ENCODE measurements around the gene MYH7. TPM values are rescaled to one million over a fixed set of nuclear protein-coding genes. Genes with fewer than 3 reads are reported as not detected.

MYH7 gene
- total RNA-seq, 1 donor from 2014 or later, result 0.41 TPM

DNA sequence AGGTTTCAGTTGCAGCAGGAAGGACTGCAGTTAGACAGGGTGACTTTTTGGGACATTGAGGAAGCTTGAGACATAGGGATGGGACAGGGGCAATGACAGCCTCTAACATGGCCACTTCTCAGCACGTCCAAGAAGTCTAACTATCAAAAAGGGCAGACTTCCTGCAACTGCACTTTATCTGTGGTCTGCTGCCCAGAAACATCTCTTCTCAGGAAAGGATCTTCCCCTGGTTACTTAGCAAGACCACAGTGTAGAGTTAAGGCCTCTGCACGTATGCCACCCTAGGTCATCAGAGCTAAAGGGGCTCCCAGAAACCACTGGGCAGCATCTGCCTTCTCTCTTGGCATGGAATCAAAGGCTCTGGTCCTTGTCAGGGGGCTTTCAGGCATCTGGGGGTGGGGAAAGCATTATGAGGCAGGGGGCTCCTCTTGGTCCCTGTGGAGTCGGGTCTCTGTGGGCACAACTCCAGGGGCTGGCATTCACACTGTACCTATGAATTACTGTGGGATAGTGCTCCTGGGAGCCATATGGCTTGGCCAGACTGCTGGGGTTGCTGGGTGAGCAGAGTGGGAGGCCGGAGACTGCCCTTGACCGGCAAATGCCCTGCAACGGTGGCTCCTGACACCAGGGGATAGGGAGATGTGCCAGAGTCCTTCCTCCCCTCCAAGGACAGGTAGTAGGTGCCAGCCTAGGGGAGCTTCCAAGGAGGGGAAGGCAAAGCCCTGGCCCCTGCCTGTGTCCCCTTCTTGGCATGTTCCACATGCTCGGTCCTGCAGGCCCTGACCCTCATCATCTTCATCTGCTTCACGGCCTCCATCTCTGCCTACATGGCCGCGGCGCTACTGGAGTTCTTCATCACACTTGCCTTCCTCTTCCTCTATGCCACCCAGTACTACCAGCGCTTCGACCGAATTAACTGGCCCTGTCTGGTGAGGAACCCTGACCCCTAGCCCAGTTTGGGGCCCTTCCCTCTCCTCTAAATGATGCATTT lies 57.6 kb downstream of the MYH7 start:
- FAIRE-seq, result no peak
- no peak for DNase-seq (ENCODE audit: low spot score in 2 of 2)

DNA sequence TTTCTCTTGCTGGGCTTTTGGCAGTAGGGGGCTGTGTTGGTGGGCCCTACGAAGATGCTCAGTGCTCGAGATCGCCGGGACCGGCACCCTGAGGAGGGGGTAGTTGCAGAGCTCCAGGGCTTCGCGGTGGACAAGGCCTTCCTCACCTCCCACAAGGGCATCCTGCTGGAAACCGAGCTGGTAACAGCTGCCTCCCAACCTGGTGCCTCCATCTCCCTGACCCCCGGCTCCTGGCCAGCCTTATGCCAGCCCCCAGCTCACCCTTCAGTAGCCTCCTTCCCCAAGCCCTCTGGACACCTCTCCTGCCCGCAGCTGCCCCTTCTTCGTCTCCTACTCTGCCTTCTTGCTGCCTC lies 58.3 kb downstream of the MYH7 start:
- DNase-seq (ENCODE audit: low spot score in 2 of 2) (no peak), FAIRE-seq (no peak)

DNA sequence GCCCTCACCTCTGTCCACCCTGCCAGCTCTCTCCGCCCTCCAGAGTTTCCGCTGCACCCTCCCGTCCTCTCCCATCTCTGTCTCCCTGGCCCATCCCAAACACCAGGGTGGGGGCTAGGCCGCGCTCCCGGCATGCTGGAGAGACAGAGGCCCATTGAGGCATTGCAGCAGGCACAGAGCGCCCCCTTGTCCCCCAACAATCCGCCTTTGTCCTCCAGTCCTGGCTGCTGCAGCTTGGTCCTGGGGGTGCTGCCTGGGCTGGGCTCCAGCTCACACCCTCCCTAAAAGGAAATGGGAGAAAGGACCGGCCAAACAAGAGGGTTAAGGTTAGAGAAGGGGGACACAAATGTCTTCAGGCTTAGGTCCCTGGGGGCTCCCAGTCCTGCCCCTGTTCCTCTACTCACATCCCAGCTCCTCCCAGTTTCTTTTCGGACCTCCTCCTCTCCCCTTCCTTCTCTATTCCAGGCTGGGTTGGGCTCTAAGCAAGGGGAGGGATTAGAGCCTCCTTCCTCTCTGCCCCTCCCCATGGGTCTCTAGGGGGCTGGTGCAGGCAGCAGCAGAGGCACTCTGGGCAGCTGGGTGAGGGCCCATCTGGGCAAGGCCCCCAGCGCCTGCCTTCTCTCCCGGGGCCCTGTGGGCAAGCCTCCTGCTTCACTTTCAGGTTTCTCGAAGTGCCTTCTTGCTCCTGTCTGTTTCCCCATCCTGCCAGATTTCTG lies 58.8 kb downstream of the MYH7 start, which contains the start of gene CMTM5:
CMTM5 (plus strand) TSS at position 565 of the 716 bp plus-strand sequence. CDS start 206 bp downstream, outside the sequence.
- peak; percentile 65 to 76 for DNase-seq (ENCODE audit: low spot score in 2 of 2)
- no peak for FAIRE-seq

DNA sequence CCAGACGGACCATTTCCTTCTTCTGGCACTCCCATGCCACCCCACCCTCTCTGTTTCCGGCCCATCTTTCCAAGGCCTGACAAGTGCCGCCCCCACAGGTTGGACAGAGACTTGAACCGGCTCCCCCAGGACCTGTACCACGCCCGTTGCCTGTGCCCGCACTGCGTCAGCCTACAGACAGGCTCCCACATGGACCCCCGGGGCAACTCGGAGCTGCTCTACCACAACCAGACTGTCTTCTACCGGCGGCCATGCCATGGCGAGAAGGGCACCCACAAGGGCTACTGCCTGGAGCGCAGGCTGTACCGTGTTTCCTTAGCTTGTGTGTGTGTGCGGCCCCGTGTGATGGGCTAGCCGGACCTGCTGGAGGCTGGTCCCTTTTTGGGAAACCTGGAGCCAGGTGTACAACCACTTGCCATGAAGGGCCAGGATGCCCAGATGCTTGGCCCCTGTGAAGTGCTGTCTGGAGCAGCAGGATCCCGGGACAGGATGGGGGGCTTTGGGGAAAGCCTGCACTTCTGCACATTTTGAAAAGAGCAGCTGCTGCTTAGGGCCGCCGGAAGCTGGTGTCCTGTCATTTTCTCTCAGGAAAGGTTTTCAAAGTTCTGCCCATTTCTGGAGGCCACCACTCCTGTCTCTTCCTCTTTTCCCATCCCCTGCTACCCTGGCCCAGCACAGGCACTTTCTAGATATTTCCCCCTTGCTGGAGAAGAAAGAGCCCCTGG lies 59.8 kb downstream of the MYH7 start:
- FAIRE-seq (no peak), DNase-seq (ENCODE audit: low spot score in 2 of 2) (no peak)

DNA sequence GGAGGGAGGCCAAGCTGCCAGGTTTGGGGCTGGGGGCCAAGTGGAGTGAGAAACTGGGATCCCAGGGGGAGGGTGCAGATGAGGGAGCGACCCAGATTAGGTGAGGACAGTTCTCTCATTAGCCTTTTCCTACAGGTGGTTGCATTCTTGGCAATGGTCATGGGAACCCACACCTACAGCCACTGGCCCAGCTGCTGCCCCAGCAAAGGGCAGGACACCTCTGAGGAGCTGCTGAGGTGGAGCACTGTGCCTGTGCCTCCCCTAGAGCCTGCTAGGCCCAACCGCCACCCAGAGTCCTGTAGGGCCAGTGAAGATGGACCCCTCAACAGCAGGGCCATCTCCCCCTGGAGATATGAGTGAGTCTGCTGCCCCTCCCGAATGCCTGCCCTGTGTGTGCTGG lies 62.4 kb downstream of the MYH7 start:
- no peak for FAIRE-seq
- no peak for DNase-seq (ENCODE audit: low spot score in 2 of 2)

DNA sequence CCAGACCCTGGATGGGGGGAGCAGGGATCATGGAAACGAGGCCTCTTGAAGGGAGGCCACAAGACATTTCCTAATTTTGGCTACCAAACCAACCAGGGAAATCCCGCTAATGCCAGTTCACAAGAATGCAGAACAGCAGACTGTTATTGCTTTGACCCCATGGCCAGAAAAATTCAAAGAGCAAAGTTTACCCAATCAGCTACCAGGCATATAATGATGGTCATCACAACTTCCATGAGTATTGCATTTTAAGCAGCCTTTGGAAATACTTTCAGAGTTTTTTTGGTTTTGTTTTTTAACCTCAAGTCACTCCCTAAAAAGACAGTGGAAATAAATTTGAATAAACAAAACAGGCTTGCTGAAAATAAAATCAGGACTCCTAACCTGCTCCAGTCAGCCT lies 63.0 kb downstream of the MYH7 start, which contains the start of gene IL25:
IL25 (plus strand) TSS at position 301 of the 400 bp plus-strand sequence.
- DNase-seq (ENCODE audit: low spot score in 2 of 2) (no peak), FAIRE-seq (no peak)

DNA sequence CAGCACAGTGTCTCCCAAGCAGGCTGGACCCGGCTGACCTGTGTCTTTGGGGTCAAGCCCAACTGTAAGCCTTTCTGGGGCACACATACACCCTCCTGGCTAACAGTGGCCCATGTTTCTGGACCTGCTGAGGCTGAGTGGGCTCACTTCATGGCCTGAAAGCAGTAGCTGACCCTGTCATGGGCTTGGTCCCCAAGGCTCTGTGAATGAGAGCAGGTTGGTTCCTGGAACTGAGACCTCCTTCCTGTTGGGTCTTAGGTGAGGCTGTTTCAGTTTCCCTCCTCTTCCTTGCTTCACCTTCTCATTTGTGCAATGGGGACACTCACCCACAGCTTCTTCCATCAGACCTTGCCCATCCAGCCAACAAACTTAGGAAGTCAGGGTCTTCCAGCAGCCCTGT lies 63.6 kb downstream of the MYH7 start:
- FAIRE-seq, result no peak
- no peak for DNase-seq (ENCODE audit: low spot score in 2 of 2)

DNA sequence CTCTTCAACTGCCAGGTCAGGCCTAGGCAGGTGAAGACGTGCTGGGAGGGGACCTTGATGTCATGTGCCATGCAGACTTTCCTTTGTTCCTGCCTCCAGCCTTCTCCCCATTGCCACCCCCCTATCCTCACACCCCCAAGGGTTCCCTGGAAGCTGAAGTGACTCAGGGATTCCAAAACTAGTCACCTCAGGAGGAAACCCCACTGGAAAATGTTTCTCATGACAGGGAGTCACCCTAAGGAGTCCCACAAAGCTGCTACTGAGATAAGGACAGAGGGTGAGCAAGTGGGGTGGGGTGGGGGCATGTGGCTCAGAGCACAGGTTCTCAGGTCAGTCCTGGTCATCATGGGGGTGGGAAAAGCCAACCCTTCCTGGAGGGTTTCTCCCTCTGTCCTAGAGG lies 65.2 kb downstream of the MYH7 start:
- FAIRE-seq (no peak), DNase-seq (ENCODE audit: low spot score in 2 of 2) (no peak)

DNA sequence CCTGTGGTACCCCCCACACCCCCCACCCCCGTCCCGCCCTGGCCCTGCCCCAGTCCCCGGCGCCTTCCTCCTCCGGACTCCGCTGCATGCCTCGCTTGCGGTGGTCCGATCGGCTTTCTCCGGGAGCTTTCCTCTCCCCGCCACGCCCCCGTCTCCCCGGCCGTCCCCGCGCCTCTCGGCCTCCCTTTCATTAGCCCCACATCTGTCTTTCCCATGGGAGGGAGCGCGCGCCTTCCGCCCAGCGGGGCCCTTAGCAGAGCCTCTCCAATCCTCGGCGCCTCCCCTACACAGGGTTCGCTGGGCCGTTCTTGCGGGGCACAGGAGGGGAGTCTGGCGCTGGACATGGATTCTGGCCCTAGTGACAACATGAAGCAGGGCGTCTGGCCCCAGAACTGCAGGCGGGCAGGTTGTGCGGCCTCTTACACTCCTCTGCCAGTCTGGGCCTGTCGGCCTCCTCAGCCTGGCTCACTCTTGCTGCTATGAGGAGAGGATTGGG lies 69.0 kb downstream of the MYH7 start:
- FAIRE-seq (no peak), DNase-seq (ENCODE audit: low spot score in 2 of 2) (peak; percentile 58 to 62)

DNA sequence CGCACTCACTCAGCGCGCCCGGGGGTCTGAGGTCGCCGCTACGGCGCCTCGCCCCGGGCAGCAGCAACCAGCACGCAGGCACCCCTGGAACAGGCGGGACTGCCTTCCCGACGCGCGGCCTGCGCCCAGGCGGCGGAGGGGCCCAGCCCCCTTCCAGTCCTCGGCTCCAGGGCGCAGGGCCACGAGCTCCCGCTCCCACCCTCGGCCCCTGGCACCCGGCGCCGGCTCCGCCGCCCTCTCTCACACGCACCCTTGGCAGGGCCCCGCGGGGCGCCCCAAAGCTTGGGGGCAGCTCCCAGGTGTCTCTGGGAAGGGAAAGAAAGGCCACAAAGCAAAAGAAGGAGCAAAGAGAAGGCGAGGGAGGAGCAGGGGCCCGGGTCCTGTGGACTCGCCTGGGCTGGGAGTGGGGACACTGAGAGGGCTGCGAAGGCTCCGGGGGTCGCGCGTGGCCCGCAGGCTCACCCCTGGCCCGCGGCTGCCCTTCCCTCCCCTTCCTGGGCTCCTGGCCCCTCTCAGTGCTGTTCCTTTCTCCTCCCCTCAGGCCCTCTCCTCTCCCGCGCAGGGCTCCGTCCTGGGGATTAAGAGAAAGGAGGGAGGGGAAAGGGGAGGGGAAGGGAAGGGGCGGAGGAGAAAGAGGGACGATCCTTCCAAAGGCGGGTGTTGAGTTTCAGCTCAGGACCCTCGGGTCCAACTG lies 69.6 kb downstream of the MYH7 start:
- FAIRE-seq, result no peak

DNA sequence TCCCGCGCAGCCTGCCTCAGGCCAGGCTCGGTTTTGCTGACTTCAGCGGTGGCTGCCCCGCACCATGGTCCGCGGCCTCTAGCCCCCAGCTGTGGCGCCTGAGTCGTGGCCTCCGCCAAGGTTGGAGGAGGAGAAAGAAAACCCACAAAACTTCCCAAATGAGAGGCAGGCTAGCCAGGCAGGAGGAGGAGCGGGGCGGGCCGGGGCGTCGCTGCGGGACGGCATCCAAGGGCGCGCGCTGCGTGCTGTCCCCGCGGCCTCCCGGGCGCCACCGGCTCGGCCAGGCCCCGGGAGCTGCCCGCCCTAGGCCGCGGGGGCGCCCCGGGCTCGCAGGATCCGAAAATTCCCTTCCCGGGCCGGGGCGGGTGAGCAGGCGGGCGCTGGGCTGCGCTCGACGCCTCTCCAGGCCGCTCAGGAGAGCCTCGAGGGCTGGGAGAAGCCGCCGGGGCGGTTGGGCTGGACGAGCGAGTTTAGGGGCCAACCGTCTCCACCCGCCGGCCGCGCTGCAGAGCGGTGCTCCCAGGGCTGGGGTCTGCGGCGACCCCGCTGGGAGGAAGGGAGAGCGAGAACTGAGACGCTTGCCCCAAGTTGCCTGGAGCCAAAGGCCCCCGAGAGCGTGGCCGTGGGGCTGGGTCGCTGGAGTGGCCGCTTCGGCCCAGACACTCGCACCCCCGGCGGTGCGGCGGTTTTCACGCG lies 70.3 kb downstream of the MYH7 start, which contains the start of gene EFS:
EFS (minus strand) TSS at position 137 of the 696 bp plus-strand sequence. CDS start 147 bp downstream, outside the sequence.
- DNase-seq (ENCODE audit: low spot score in 2 of 2) (peak; percentile 61 to 74), FAIRE-seq (no peak)

More for the DNA sequence above, 69.6 kb downstream of the MYH7 start:
- peak; percentile 58 to 72 for DNase-seq (ENCODE audit: low spot score in 2 of 2)

DNA sequence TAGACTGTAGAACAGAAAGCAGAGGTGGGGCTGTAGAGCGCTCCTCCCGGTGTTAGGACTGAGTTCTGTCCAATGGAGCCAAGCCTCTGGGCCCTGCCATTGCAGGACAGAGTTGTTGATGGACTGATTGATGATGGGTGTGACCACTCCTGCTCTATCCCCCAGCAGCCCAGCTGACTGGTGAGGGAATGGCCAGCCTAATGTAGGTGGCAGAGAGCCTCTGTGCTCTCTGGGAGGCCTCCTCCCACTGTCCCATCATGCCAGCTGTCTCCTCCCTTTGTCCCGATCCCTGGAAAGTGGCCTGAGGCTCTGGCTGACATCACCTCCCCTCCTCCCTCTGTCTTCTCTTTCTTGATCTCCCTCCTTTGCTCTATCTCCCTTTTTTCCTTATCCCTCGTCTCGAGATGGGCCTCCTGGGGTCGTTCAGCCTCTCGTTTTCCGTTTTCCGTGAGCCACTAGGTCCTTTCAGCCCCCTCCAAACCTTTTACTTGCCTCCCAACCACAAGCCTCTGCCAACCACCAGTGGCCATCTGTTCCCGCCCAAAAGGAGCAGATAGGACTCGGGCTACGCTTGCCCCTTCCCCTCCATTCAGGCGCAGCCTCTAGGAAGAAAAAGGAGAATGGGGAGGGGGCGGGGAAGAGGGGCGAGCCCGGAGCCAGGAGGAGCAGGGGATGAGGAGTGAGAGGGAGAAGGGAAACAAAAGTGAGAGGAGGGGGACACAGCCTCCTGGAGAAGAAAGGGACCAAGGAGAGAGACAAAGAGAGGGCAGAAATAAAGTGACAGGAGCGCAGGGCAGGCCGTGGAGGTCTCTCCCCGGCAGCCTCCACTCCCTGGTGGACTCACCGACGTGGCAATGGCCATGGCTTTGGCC lies 71.1 kb downstream of the MYH7 start:
- FAIRE-seq, result no peak
- DNase-seq (ENCODE audit: low spot score in 2 of 2), result peak; percentile 69 to 81

Small RNA genes lying within 50 kb of the gene (small RNA-seq; reads per million reads assigned to genes)
- not detected for gene MIR208A
- 0.43 reads per million, percentile 32 among the genes with 10 or more reads in this experiment for gene MIR208B

Other genes starting within 250 kb of the MYH7 start
- not detected for gene RNF212B, start 197.7 kb downstream of the MYH7 start, total RNA-seq
- 2.0 TPM for gene HOMEZ, start 149.5 kb downstream of the MYH7 start, total RNA-seq
- gene PPP1R3E, start 132.8 kb downstream of the MYH7 start, total RNA-seq, result 4.5 TPM
- 10.6 TPM for gene BCL2L2, start 128.8 kb downstream of the MYH7 start, total RNA-seq
- 70.1 TPM for gene PABPN1, start 114.2 kb downstream of the MYH7 start, total RNA-seq
- gene SLC22A17, start 82.8 kb downstream of the MYH7 start, total RNA-seq, result 154 TPM
- 6.9 TPM for gene EFS, start 70.5 kb downstream of the MYH7 start, total RNA-seq
- gene IL25, start 62.9 kb downstream of the MYH7 start, total RNA-seq, result not detected
- 1.6 TPM for gene CMTM5, start 58.6 kb downstream of the MYH7 start, total RNA-seq
- gene MYH6, start 27.4 kb downstream of the MYH7 start, total RNA-seq, result not detected
- gene NGDN, start 34.0 kb upstream of the MYH7 start, total RNA-seq, result 44.4 TPM
- 1.2 TPM for gene ZFHX2, start 116.1 kb upstream of the MYH7 start, total RNA-seq
- 23.6 TPM for gene THTPA, start 120.6 kb upstream of the MYH7 start, total RNA-seq
- gene AP1G2, start 132.1 kb upstream of the MYH7 start, total RNA-seq, result 12.6 TPM
- gene JPH4, start 143.1 kb upstream of the MYH7 start, total RNA-seq, result 32.2 TPM
- 0.41 TPM for gene DHRS2, start 200.7 kb upstream of the MYH7 start, total RNA-seq

Data from frontal cortex (tissue), 4 donors.